Measurements from ENCODE around the gene ANKRD63. TPM values are rescaled to one million over a fixed set of nuclear protein-coding genes. Genes with fewer than 3 reads are reported as not detected.

The ANKRD63 gene
- total and polyA plus RNA-seq, 9 of the 15 experiments (the other 6 are each of a cell fraction or from before 2014, with no cell fraction given) = 1.3 to 2.0 (median 1.8) TPM; not detected in 6

DNA sequence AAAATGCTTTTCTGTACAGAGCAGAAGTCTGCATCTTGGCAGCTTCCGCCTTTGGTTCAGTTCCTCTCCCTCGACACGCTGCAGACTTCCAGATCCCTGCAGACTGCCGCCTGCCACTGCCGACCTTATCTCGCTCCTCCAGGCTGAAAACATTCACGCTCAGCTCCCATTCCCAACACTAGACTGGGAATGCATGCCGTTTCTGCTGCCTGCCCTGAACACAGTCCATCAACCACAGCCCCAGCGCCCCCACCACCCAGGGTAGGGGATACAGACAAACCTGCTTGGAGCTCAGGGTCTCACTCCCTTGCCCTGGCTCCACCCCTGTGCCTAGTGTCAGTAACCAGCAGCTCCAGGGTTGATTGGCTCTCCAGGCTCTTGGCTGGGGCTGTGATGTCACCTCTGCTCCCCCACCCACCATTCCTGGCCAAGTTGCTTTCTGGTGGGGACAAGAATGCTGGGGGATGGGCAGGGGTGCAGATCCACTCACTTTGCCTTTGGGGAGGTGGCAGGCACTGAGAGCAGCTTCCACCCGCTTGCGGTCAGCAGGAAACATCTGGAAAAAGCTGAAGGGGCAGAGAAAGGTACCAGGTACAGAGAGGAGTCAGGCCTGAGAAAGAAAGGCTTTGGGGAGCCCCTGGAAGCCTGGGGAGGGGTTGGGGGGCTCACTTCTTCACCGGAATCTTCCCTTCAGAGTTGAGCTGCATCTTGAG lies 18.8 kb upstream of the ANKRD63 start (continued):
- peak; percentile 47; the same call in 1 of the 2 replicates for TF ChIP-seq ATF7 (IDR thresholded peaks at IDR 0.05)
- no peak for TF ChIP-seq KLF6 (CRISPR knock-in tag; IDR thresholded peaks at IDR 0.05; ENCODE audit: borderline replicate concordance)
- no peak for TF ChIP-seq DIDO1 (tag; IDR thresholded peaks at IDR 0.05; ENCODE audit: low read depth)
- no peak for TF ChIP-seq KDM5B (IDR thresholded peaks at IDR 0.05; ENCODE audit: insufficient replicate concordance, low read depth, low read length)
- TF ChIP-seq HDGF (IDR thresholded peaks at IDR 0.05) = no peak
- TF ChIP-seq HOMEZ (CRISPR knock-in tag; IDR thresholded peaks at IDR 0.05) = no peak
- no peak for TF ChIP-seq NR4A1 (CRISPR knock-in tag; IDR thresholded peaks at IDR 0.05)
- no peak for TF ChIP-seq NR4A1 (tag; IDR thresholded peaks at IDR 0.05)
- TF ChIP-seq PTTG1 (tag; IDR thresholded peaks at IDR 0.05; ENCODE audit: low read depth) = no peak
- TF ChIP-seq ARID1B (IDR thresholded peaks at IDR 0.05) = peak; percentile 83
- TF ChIP-seq SMAD4 (CRISPR knock-in tag; conservative IDR thresholded peaks at IDR 0.05) = 0 out of 2 replicates have a peak, but pooled peaks have one; percentile 30
- no peak for TF ChIP-seq DACH1 (IDR thresholded peaks at IDR 0.05; ENCODE audit: partially characterized antibody)
- TF ChIP-seq, protein P1, sequence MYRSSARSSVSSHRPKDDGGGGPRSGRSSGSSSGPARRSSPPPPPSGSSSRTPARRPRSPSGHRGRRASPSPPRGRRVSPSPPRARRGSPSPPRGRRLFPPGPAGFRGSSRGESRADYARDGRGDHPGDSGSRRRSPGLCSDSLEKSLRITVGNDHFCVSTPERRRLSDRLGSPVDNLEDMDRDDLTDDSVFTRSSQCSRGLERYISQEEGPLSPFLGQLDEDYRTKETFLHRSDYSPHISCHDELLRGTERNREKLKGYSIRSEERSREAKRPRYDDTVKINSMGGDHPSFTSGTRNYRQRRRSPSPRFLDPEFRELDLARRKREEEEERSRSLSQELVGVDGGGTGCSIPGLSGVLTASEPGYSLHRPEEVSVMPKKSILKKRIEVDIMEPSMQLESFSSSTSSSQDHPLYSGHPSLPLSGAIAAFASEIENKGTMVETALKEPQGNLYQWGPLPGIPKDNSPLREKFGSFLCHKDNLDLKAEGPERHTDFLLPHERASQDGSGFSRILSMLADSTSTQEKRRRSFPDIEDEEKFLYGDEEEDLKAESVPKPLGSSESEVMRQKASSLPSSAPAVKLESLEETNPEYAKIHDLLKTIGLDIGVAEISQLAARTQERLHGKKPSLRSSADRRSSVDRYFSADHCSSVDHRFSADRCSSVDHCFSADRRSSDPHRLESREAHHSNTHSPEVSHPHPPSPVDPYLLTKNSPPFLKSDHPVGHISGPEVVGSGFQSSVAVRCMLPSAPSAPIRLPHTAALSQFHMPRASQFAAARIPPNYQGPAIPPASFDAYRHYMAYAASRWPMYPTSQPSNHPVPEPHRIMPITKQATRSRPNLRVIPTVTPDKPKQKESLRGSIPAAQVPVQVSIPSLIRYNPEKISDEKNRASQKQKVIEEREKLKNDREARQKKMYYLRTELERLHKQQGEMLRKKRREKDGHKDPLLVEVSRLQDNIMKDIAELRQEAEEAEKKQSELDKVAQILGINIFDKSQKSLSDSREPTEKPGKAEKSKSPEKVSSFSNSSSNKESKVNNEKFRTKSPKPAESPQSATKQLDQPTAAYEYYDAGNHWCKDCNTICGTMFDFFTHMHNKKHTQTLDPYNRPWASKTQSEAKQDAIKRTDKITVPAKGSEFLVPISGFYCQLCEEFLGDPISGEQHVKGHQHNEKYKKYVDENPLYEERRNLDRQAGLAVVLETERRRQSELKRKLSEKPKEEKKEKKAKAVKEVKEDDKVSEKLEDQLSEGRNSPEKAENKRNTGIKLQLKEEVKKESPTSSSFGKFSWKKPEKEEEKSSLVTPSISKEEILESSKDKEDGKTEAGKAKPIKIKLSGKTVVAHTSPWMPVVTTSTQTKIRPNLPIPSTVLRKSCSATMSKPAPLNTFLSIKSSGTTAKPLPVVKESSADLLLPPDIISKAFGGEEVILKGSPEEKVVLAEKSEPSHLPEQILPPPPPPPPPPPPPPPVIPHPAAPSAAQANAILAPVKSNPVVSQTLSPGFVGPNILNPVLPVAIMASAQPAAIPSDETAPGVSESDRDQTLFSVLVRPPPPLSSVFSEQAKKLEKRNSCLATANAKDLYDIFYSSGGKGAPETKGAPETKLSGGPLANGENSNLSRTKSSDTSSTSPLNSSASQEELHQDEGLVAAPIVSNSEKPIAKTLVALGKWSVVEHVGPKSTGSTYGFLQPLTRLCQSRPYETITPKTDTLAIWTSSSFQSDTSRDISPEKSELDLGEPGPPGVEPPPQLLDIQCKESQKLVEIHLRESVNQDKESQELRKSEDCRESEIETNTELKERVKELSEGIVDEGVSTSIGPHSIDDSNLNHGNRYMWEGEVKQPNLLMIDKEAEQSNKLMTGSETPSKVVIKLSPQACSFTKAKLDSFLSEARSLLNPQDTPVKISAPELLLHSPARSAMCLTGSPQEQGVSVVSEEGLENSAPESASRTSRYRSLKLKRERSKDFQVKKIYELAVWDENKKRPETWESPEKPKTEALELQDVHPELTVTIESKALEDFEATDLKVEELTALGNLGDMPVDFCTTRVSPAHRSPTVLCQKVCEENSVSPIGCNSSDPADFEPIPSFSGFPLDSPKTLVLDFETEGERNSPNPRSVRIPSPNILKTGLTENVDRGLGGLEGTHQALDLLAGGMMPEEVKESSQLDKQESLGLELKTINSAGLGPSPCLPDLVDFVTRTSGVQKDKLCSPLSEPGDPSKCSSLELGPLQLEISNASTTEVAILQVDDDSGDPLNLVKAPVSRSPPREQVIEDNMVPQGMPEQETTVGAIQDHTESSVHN (IDR thresholded peaks at IDR 0.05; ENCODE audit: borderline replicate concordance in 1 of 2, low read depth in 1 of 2) = no peak
- TF ChIP-seq EP400 (IDR thresholded peaks at IDR 0.05) = no peak

Data from K562 (cell line).